HepG2 (cell line): ENCODE results near the gene RCBTB1. TPM values are rescaled to one million over a fixed set of nuclear protein-coding genes. Genes with fewer than 3 reads are reported as not detected.
A peak's percentile ranks its signal among the peaks of the same experiment; 100 is the strongest.

Source experiments
- ADNP ChIP-seq: sonication (generic); formaldehyde crosslinking; IDR thresholded peaks from 2 replicates; pipeline ENCODE4 v1.4.0; 2020; ENCODE audit warnings: missing genetic modification reagents
- DPF2 ChIP-seq: sonication (generic); formaldehyde crosslinking; IDR thresholded peaks from 2 replicates; pipeline ENCODE4 v1.4.0; 2020; ENCODE audit warnings: mild to moderate bottlenecking, low read depth, missing genetic modification reagents, borderline replicate concordance
- FOXJ3 ChIP-seq: sonication (generic); formaldehyde crosslinking; IDR thresholded peaks from 2 replicates; pipeline ENCODE4 v1.4.0; 2020; ENCODE audit warnings: missing genetic modification reagents, mild to moderate bottlenecking, borderline replicate concordance
- LRRFIP1 ChIP-seq: sonication (generic); formaldehyde crosslinking; conservative IDR thresholded peaks from 2 replicates; pipeline ENCODE4 v1.4.0; 2020; ENCODE audit warnings: missing genetic modification reagents
- MYC ChIP-seq: sonication (generic); formaldehyde crosslinking; IDR thresholded peaks from 2 replicates; pipeline ENCODE4 v1.9.0; 2021; ENCODE audit warnings: missing genetic modification reagents, borderline replicate concordance
- PBX2 ChIP-seq: IDR thresholded peaks from 2 replicates; pipeline ENCODE4 v1.6.1; 2016; ENCODE audit warnings: control low read depth
- PRDM10 ChIP-seq: sonication (generic); formaldehyde crosslinking; IDR thresholded peaks from 2 replicates; pipeline ENCODE4 v1.4.0; 2020; ENCODE audit warnings: low read depth, missing genetic modification reagents
- PREB ChIP-seq: sonication (generic); formaldehyde crosslinking; IDR thresholded peaks from 2 replicates; pipeline ENCODE4 v1.4.0; 2020; ENCODE audit warnings: missing genetic modification reagents
- RNF2 ChIP-seq: fragments of 450-650 bp; conservative IDR thresholded peaks from 2 replicates; pipeline ENCODE4 v1.6.1; 2016; ENCODE audit warnings: low read depth
- ZFAT ChIP-seq: sonication (generic); formaldehyde crosslinking; conservative IDR thresholded peaks from 2 replicates; pipeline ENCODE4 v1.8.1; 2023; ENCODE audit warnings: missing genetic modification reagents, inconsistent platforms
- ZMYM2 ChIP-seq: sonication (generic); formaldehyde crosslinking; IDR thresholded peaks from 2 replicates; pipeline ENCODE4 v1.8.0; 2022; ENCODE audit warnings: mild to moderate bottlenecking, missing genetic modification reagents
- ZMYM4 ChIP-seq: sonication (generic); formaldehyde crosslinking; IDR thresholded peaks from 2 replicates; pipeline ENCODE4 v1.8.1; 2023; ENCODE audit warnings: mild to moderate bottlenecking, missing genetic modification reagents
- ZNF230 ChIP-seq: sonication (generic); formaldehyde crosslinking; IDR thresholded peaks from 2 replicates; pipeline ENCODE4 v1.4.0; 2020; ENCODE audit warnings: mild to moderate bottlenecking, missing genetic modification reagents
- ZNF616 ChIP-seq: sonication (generic); formaldehyde crosslinking; IDR thresholded peaks from 2 replicates; pipeline ENCODE4 v1.5.0; 2020; ENCODE audit warnings: low read depth, mild to moderate bottlenecking, missing genetic modification reagents
- ZNF788 ChIP-seq: sonication (generic); formaldehyde crosslinking; IDR thresholded peaks from 2 replicates; pipeline ENCODE4 v1.5.0; 2020; ENCODE audit warnings: mild to moderate bottlenecking, missing genetic modification reagents, borderline replicate concordance
- ZNF839 ChIP-seq: sonication (generic); formaldehyde crosslinking; IDR thresholded peaks from 2 replicates; pipeline ENCODE4 v1.4.0; 2020; ENCODE audit warnings: missing genetic modification reagents, mild to moderate bottlenecking, borderline replicate concordance
- polyA plus RNA-seq, 8 experiments: library from polyadenylated mRNA; depleted of rRNA in 3 of 8; stranded (reverse) in 7 of 8; unstranded in 1 of 8; fragments of >200 nt; fragmentation: Illumina TruSeq in 4 of 8; extraction: Trizol in 4 of 8; gene quantifications; 2 replicates each; pipeline versions ENCODE4 v1.2.1 to v1.2.3, GENCODE V29; 2011 to 2016; ENCODE audit warnings: low read depth in 4 of 8, missing spikeins in 1 of 8, mixed read lengths in 1 of 8; ENCODE audit not compliant: insufficient read depth in 1 of 8
- total RNA-seq, 5 experiments: library from RNA; depleted of rRNA; stranded (reverse); fragments of >200 nt; fragmentation: Illumina TruSeq; extraction: Trizol; gene quantifications; 2 replicates each; pipeline ENCODE4 v1.2.3, GENCODE V29; 2016; ENCODE audit warnings: low read depth in 1 of 5
- TF ChIP-seq, protein P1 (sequence below): sonication (generic); formaldehyde crosslinking; IDR thresholded peaks from 2 replicates; pipeline ENCODE4 v1.5.0; 2020; ENCODE audit warnings: missing genetic modification reagents
- TF ChIP-seq, protein P2 (sequence below): sonication (generic); formaldehyde crosslinking; IDR thresholded peaks from 2 replicates; pipeline ENCODE4 v1.5.1; 2020; ENCODE audit warnings: missing genetic modification reagents, mild to moderate bottlenecking, borderline replicate concordance

The RCBTB1 gene
- total and polyA plus RNA-seq, 2 of the 13 experiments (the other 11 are each of a cell fraction or from before 2014, with no cell fraction given): 13.4 to 21.6 TPM

- TF ChIP-seq, protein P1, sequence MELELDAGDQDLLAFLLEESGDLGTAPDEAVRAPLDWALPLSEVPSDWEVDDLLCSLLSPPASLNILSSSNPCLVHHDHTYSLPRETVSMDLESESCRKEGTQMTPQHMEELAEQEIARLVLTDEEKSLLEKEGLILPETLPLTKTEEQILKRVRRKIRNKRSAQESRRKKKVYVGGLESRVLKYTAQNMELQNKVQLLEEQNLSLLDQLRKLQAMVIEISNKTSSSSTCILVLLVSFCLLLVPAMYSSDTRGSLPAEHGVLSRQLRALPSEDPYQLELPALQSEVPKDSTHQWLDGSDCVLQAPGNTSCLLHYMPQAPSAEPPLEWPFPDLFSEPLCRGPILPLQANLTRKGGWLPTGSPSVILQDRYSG (CRISPR knock-in tag): no peak
- no peak for TF ChIP-seq ZFAT (CRISPR knock-in tag)
- peak; percentile 66 for TF ChIP-seq ZMYM4 (CRISPR knock-in tag)
- TF ChIP-seq PREB (CRISPR knock-in tag): no peak
- TF ChIP-seq ZNF839: 0 out of 2 replicates have a peak, but pooled peaks have one; percentile 22
- TF ChIP-seq MYC (CRISPR knock-in tag): peak; percentile 95; the same call in 1 of the 2 replicates
- TF ChIP-seq DPF2: no peak
- no peak for TF ChIP-seq LRRFIP1
- 0 out of 2 replicates have a peak, but pooled peaks have one; percentile 42 for TF ChIP-seq ZNF616
- no peak for TF ChIP-seq PRDM10
- no peak for TF ChIP-seq ZMYM2 (CRISPR knock-in tag)
- TF ChIP-seq RNF2: no peak
- no peak for TF ChIP-seq FOXJ3 (CRISPR knock-in tag)
- no peak for TF ChIP-seq ADNP (CRISPR knock-in tag)
- TF ChIP-seq, protein P2, sequence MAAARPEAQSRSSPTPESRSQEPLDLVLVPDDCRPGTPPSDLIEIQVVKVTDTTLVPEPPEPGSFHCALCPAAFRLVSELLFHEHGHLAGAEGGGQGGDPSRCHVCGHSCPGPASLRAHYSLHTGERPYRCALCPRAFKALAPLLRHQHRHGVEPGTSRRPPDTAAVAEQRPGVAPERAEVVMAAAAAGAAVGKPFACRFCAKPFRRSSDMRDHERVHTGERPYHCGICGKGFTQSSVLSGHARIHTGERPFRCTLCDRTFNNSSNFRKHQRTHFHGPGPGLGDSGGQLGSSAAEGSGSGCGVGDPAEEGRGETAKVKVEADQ: no peak
- TF ChIP-seq ZNF788 (CRISPR knock-in tag): 0 out of 2 replicates have a peak, but pooled peaks have one; percentile 60
- TF ChIP-seq ZNF230: 0 out of 2 replicates have a peak, but pooled peaks have one; percentile 39
- TF ChIP-seq PBX2: no peak
Observed at GRCh38 chr13:49625392-49626079, 40.2 kb upstream of the RCBTB1 start (continued).
